Measurements from ENCODE around the gene CAPN3. TPM values are rescaled to one million over a fixed set of nuclear protein-coding genes. Genes with fewer than 3 reads are reported as not detected.

Gene CAPN3
- total and polyA plus RNA-seq, 12 donors, result 3.3 to 72.9 (median 8.5) TPM

GRCh38 chr15:42355291-42355690 lies 4.0 kb upstream of the CAPN3 start:
- H3K27ac ChIP-seq, result no peak overlapping the region
- WGBS, 4 donors, result 91 to 94% (median 93%) methylated on average over 6 of the region's 6 CpGs
- no peak for DNase-seq
- no peaks in the 10 kb centered on the region for H3K9me3 ChIP-seq (replicated peaks in 1 of 3)
- no peak for TF ChIP-seq POLR2A (IDR thresholded peaks at IDR 0.05)
- TF ChIP-seq CTCF (IDR thresholded peaks at IDR 0.05), result no peak
- H3K36me3 ChIP-seq (replicated peaks in 1 of 2), result peaks cover 0 to 33% of the 10 kb centered on the region in 2 donors
- no peaks in the 10 kb centered on the region for H3K4me1 ChIP-seq (replicated peaks in 1 of 2)
- no peak overlapping the region for H3K4me3 ChIP-seq
- intact Hi-C loops (cut with DNase I), result no loop called here
- no peaks in the 10 kb centered on the region for H3K27me3 ChIP-seq

- no peak for TF ChIP-seq POLR2A (IDR thresholded peaks at IDR 0.05)
- TF ChIP-seq CTCF (IDR thresholded peaks at IDR 0.05), result no peak
- H3K36me3 ChIP-seq (replicated peaks in 1 of 2), result peaks cover 0 to 24% of the 10 kb centered on the region in 2 donors
- H3K4me3 ChIP-seq, result no peak overlapping the region
- no peak overlapping the region for H3K27ac ChIP-seq
- 91 to 96% (median 94%) methylated on average over 5 of the region's 5 CpGs for WGBS, 4 donors
- no peak for DNase-seq
- H3K27me3 ChIP-seq, result no peaks in the 10 kb centered on the region
- H3K9me3 ChIP-seq (replicated peaks in 1 of 3), result no peaks in the 10 kb centered on the region
- intact Hi-C loops (cut with DNase I), result no loop called here
- H3K4me1 ChIP-seq (replicated peaks in 1 of 2), result no peaks in the 10 kb centered on the region
Observed at GRCh38 chr15:42356851-42357250, 2.5 kb upstream of the CAPN3 start.

GRCh38 chr15:42358141-42358540 lies 1.2 kb upstream of the CAPN3 start:
- no peak for TF ChIP-seq POLR2A (IDR thresholded peaks at IDR 0.05)
- TF ChIP-seq CTCF (IDR thresholded peaks at IDR 0.05), result no peak
- no peaks in the 10 kb centered on the region for H3K27me3 ChIP-seq
- no peak overlapping the region for H3K4me3 ChIP-seq
- H3K4me1 ChIP-seq (replicated peaks in 1 of 2), result no peaks in the 10 kb centered on the region
- peaks cover 0 to 13% of the 10 kb centered on the region in 2 donors for H3K36me3 ChIP-seq (replicated peaks in 1 of 2)
- DNase-seq, result no peak
- no peaks in the 10 kb centered on the region for H3K9me3 ChIP-seq (replicated peaks in 1 of 3)
- no peak overlapping the region for H3K27ac ChIP-seq
- intact Hi-C loops (cut with DNase I), result no loop called here
- WGBS, 4 donors, result 95 to 97% (median 96%) methylated on average over 2 of the region's 2 CpGs

GRCh38 chr15:42359985-42360384 lies 684 bp downstream of the CAPN3 start:
- Histone ChIP-seq H3K4me3 (no peak overlapping the region), H3K4me1 (replicated peaks in 1 of 2) (no peaks in the 10 kb centered on the region), H3K36me3 (replicated peaks in 1 of 2) (no peaks in the 10 kb centered on the region), H3K9me3 (replicated peaks in 1 of 3) (no peaks in the 10 kb centered on the region), H3K27ac (no peak overlapping the region), H3K27me3 (no peaks in the 10 kb centered on the region)
- DNase-seq, result no peak
- TF ChIP-seq CTCF (IDR thresholded peaks at IDR 0.05) (no peak), POLR2A (IDR thresholded peaks at IDR 0.05) (no peak)
- WGBS, 4 donors, result 64 to 84% (median 79%) methylated on average over 5 to 7 of the region's 7 CpGs
- intact Hi-C loops (cut with DNase I), result no loop called here
